ENCODE measurements around the gene AP1B1.

DNA sequence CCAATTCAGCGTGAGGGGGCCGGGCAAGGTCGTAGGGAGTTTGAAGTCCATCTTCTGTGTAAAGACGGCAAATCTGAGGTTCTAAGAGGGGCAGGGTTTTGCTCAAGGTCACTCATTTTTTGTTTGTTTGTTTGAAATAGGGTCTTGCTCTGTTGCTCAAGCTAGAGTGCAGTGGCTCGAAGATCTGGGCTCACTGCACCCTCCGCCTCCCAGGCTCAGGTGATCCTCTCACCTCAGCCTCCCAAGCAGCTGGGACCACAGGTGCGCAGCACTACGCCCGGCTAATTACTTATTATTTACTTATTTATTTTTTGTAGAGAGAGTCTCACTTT, 355 bp upstream of the AP1B1 start:
- no peak for TF ChIP-seq EZH2 (IDR thresholded peaks at IDR 0.05)
- TF ChIP-seq POLR2AphosphoS5 (IDR thresholded peaks at IDR 0.05; ENCODE audit: borderline replicate concordance, low read depth, low read length), result no peak
- no peak for TF ChIP-seq FOXP2 (optimal IDR thresholded peaks at IDR 0.05; ENCODE audit: control extremely low read depth, extremely low read length, insufficient read depth)
